ENCODE results near the gene C3orf22.

GRCh38 chr3:126554560-126555525 is 3.9 kb downstream of the C3orf22 start:
- TF ChIP-seq CTCF (conservative IDR thresholded peaks at IDR 0.05 in 1 of 2, IDR thresholded peaks at IDR 0.05 in 1 of 2; ENCODE audit: extremely low read depth in 1 of 2, insufficient read depth in 1 of 2, low read depth in 1 of 2, low read length in 2 of 2) (no peak), EZH2 (IDR thresholded peaks at IDR 0.05; ENCODE audit: borderline replicate concordance, low read length) (no peak)
